Liver (tissue), 9 donors: ENCODE results near the gene ZNF467. TPM values are rescaled to one million over a fixed set of nuclear protein-coding genes. Genes with fewer than 3 reads are reported as not detected.
A peak's percentile ranks its signal among the peaks of the same experiment; 100 is the strongest.

Source experiments
- DNase-seq: peaks from one replicate; pipeline ENCODE4 v3.0.0-alpha.2; 2017; ENCODE audit warnings: low spot score
- H3K27ac ChIP-seq, 2 donors: one replicate each; pipeline ENCODE4 v1.7.0; 2013; ENCODE audit warnings: inconsistent platforms in 2 of 2, low read length in 2 of 2, control low read depth in 1 of 2, low read depth in 1 of 2, mild to moderate bottlenecking in 1 of 2
- H3K27me3 ChIP-seq, 4 donors: one replicate each; pipeline versions ENCODE4 v1.6.1 to v1.7.0; 2013; ENCODE audit warnings: low read length in 3 of 4, inconsistent platforms in 1 of 4, mild to moderate bottlenecking in 1 of 4, moderate library complexity in 1 of 4; ENCODE audit not compliant: control insufficient read depth in 4 of 4, insufficient read depth in 4 of 4
- H3K36me3 ChIP-seq, 4 donors: one replicate each; pipeline versions ENCODE4 v1.6.1 to v1.7.0; 2013; ENCODE audit warnings: low read length in 3 of 4, mild to moderate bottlenecking in 3 of 4, low read depth in 1 of 4, moderate library complexity in 1 of 4; ENCODE audit not compliant: control insufficient read depth in 4 of 4, insufficient read depth in 3 of 4
- H3K4me1 ChIP-seq, 4 donors: one replicate each; pipeline versions ENCODE4 v1.6.1 to v1.7.0; 2013; ENCODE audit warnings: low read length in 3 of 4, mild to moderate bottlenecking in 3 of 4, moderate library complexity in 1 of 4; ENCODE audit not compliant: control insufficient read depth in 4 of 4, insufficient read depth in 4 of 4
- H3K4me3 ChIP-seq, 3 donors: one replicate each; pipeline versions ENCODE4 v1.6.1 to v1.7.0; 2013; ENCODE audit warnings: low read length in 3 of 3, control low read depth in 1 of 3, low read depth in 1 of 3, mild to moderate bottlenecking in 1 of 3
- H3K9ac ChIP-seq, 2 donors: one replicate each; pipeline ENCODE4 v1.7.0; 2013; ENCODE audit warnings: low read length in 2 of 2, mild to moderate bottlenecking in 2 of 2, moderate library complexity in 2 of 2, control low read depth in 1 of 2, low read depth in 1 of 2
- H3K9me3 ChIP-seq, 4 donors: one replicate each; pipeline versions ENCODE4 v1.6.1 to v1.7.0; 2013; ENCODE audit warnings: low read length in 3 of 4; ENCODE audit not compliant: control insufficient read depth in 4 of 4
- ATF3 ChIP-seq: IDR thresholded peaks from 2 replicates; pipeline ENCODE4 v1.6.1; 2016; ENCODE audit warnings: antibody characterized with exemption
- CTCF ChIP-seq: fragments of 150-350 bp; IDR thresholded peaks from 2 replicates; pipeline ENCODE4 v1.5.1; 2017; ENCODE audit warnings: improper control_type of control experiment, low read depth, low read length; ENCODE audit not compliant: missing input control
- EGR1 ChIP-seq, 2 donors: IDR thresholded peaks; 2 replicates each; pipeline ENCODE4 v1.6.1; 2016 to 2018; ENCODE audit warnings: antibody characterized with exemption in 2 of 2, low read depth in 2 of 2
- HNF4A ChIP-seq, 2 donors: conservative IDR thresholded peaks; 2 replicates each; pipeline ENCODE4 v1.6.1; 2016; ENCODE audit warnings: antibody characterized with exemption in 2 of 2, mild to moderate bottlenecking in 2 of 2
- NR2F2 ChIP-seq: IDR thresholded peaks from 2 replicates; pipeline ENCODE4 v1.6.1; 2016; ENCODE audit warnings: antibody characterized with exemption
- RAD21 ChIP-seq, 2 donors: IDR thresholded peaks; 2 replicates each; pipeline ENCODE4 v1.6.1; 2016; ENCODE audit warnings: antibody characterized with exemption in 2 of 2, mild to moderate bottlenecking in 2 of 2
- REST ChIP-seq: IDR thresholded peaks from 2 replicates; pipeline ENCODE4 v1.6.1; 2016; ENCODE audit warnings: antibody characterized with exemption, mild to moderate bottlenecking
- RXRA ChIP-seq, 2 donors: IDR thresholded peaks; 2 replicates each; pipeline ENCODE4 v1.6.1; 2017 to 2018; ENCODE audit warnings: antibody characterized with exemption in 2 of 2, mild to moderate bottlenecking in 1 of 2
- SP1 ChIP-seq: IDR thresholded peaks from 2 replicates; pipeline ENCODE4 v1.6.1; 2018; ENCODE audit warnings: antibody characterized with exemption, mild to moderate bottlenecking
- ZBTB33 ChIP-seq: IDR thresholded peaks from 2 replicates; pipeline ENCODE4 v1.6.1; 2016; ENCODE audit warnings: antibody characterized with exemption
- WGBS: extraction: QIAGEN DNeasy Blood & Tissue Kit; methylation state at CpG from one replicate; pipeline ENCODE4 v1.1.7; 2013; 5-methylcytosine and 5-hydroxymethylcytosine counted together
- polyA plus RNA-seq, 2 donors: library from polyadenylated mRNA; stranded (reverse) in 1 of 2; unstranded in 1 of 2; fragments of 200-250 nt in 1 of 2; fragments of >200 nt in 1 of 2; fragmentation: Nextera tagmentation in 1 of 2; extraction: Ambion mirVana in 1 of 2; gene quantifications; one replicate each; pipeline versions ENCODE4 v1.2.1 to v1.2.3, GENCODE V29; 2013 to 2015
- total RNA-seq, 2 donors: library from RNA; depleted of rRNA; stranded (reverse); fragments of >200 nt; gene quantifications; one replicate each; pipeline ENCODE4 v1.2.3, GENCODE V29; 2014
- donor health status: healthy.
- donor health status: healthy.
- donor health status: healthy.
- donor health status: healthy.
- donor health status: healthy.

ZNF467 gene
- total and polyA plus RNA-seq, 4 donors = 2.8 to 4.0 (median 3.7) TPM

- Histone ChIP-seq H3K27me3 (no peaks in the 10 kb centered on the region), H3K4me3 (no peak overlapping the region), H3K9me3 (no peaks in the 10 kb centered on the region), H3K36me3 (no peaks in the 10 kb centered on the region), H3K27ac (no peak overlapping the region), H3K9ac (no peak overlapping the region), H3K4me1 (peaks cover 6 to 15% (median 10%) of the 10 kb centered on the region in 4 donors)
- no peak for DNase-seq
- 93% methylated on average over 16 of the region's 16 CpGs for WGBS
- no peak for TF ChIP-seq HNF4A (conservative IDR thresholded peaks at IDR 0.05)
- TF ChIP-seq EGR1 (IDR thresholded peaks at IDR 0.05; ENCODE audit: low read depth in 2 of 2) = no peak
- TF ChIP-seq ZBTB33 = no peak
- no peak for TF ChIP-seq NR2F2
Measured at GRCh38 chr7:149721084-149721601, 52.2 kb downstream of the ZNF467 start.

- no peak overlapping the region for H3K27ac ChIP-seq
- H3K4me1 ChIP-seq = peaks cover 6 to 15% (median 10%) of the 10 kb centered on the region in 4 donors
- WGBS = 51% methylated on average over 22 of the region's 22 CpGs
- no peaks in the 10 kb centered on the region for H3K36me3 ChIP-seq
- no peak for TF ChIP-seq EGR1 (IDR thresholded peaks at IDR 0.05; ENCODE audit: low read depth in 2 of 2)
- no peak for TF ChIP-seq CTCF
- no peak for TF ChIP-seq REST
- no peak for TF ChIP-seq ATF3
- no peak for TF ChIP-seq RAD21 (IDR thresholded peaks at IDR 0.05)
- TF ChIP-seq HNF4A (conservative IDR thresholded peaks at IDR 0.05) = peak; percentile 35 to 54
- no peak for TF ChIP-seq ZBTB33
- peak; percentile 74 for TF ChIP-seq SP1
- TF ChIP-seq RXRA (IDR thresholded peaks at IDR 0.05) = peak; percentile 34 to 50
- no peak for TF ChIP-seq NR2F2
- H3K9ac ChIP-seq = no peak overlapping the region
- no peaks in the 10 kb centered on the region for H3K9me3 ChIP-seq
- H3K4me3 ChIP-seq = no peak overlapping the region
- peak; percentile 69 for DNase-seq
- no peaks in the 10 kb centered on the region for H3K27me3 ChIP-seq
Measured at GRCh38 chr7:149720372-149721083, 52.9 kb downstream of the ZNF467 start.
